Gastrocnemius medialis (tissue), 4 donors: ENCODE data around the gene ERC2.

ENCODE experiments used
- POLR2A ChIP-seq, 2 donors: fragments of 450-650 bp; IDR thresholded peaks; one replicate each; pipeline ENCODE4 v1.6.1; 2017; ENCODE audit warnings: antibody characterized with exemption in 2 of 2, mild to moderate bottlenecking in 2 of 2, moderate library complexity in 2 of 2
- TF ChIP-seq, protein P1 (sequence below), 5 experiments: fragments of 450-650 bp in 3 of 5; fragments of 200-600 bp in 2 of 5; sonication (generic) in 2 of 5; IDR thresholded peaks in 4 of 5; conservative IDR thresholded peaks in 1 of 5; 1 replicate in 4 of 5; 2 replicates in 1 of 5; pipeline ENCODE4 v1.5.1; 2016 to 2019; ENCODE audit warnings: antibody characterized with exemption in 5 of 5, mild to moderate bottlenecking in 3 of 5, moderate library complexity in 3 of 5

DNA sequence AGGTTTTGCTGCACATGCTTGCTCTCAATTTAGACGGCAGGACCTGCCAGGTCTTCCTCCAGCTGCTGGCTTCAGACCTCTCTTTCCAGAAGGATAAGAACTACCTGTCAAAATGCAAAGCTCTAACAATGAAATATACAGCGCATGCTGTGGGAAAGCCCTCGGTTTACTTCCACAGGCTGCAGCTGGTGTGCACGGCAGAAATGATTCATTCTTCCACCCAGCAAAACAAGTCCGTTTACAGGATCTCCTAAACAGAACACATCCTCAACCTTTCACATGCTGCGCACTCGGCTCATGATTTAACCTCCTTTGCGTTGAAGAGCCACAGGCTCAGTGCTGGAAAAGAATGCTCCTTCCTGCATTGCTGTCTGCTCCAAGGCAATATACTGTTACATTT is 888.8 kb downstream of the ERC2 start:
- TF ChIP-seq, protein P1, sequence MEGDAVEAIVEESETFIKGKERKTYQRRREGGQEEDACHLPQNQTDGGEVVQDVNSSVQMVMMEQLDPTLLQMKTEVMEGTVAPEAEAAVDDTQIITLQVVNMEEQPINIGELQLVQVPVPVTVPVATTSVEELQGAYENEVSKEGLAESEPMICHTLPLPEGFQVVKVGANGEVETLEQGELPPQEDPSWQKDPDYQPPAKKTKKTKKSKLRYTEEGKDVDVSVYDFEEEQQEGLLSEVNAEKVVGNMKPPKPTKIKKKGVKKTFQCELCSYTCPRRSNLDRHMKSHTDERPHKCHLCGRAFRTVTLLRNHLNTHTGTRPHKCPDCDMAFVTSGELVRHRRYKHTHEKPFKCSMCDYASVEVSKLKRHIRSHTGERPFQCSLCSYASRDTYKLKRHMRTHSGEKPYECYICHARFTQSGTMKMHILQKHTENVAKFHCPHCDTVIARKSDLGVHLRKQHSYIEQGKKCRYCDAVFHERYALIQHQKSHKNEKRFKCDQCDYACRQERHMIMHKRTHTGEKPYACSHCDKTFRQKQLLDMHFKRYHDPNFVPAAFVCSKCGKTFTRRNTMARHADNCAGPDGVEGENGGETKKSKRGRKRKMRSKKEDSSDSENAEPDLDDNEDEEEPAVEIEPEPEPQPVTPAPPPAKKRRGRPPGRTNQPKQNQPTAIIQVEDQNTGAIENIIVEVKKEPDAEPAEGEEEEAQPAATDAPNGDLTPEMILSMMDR (IDR thresholded peaks at IDR 0.05 in 4 of 5, conservative IDR thresholded peaks at IDR 0.05 in 1 of 5), result no peak
- TF ChIP-seq POLR2A (IDR thresholded peaks at IDR 0.05), result no peak
